22Rv1 (cell line): ENCODE measurements around the gene DOK3.

Experiments
- CTCF ChIP-seq: fragments of 450-650 bp; IDR thresholded peaks from 2 replicates; pipeline ENCODE4 v1.5.1; 2017; ENCODE audit warnings: mild to moderate bottlenecking
- ZFX ChIP-seq: fragments of 450-650 bp; IDR thresholded peaks from 2 replicates; pipeline ENCODE4 v1.6.1; 2017; ENCODE audit warnings: antibody characterized with exemption, borderline replicate concordance

- TF ChIP-seq CTCF: no peak
- no peak for TF ChIP-seq ZFX
Observed at GRCh38 chr5:177458912-177459350, 50.7 kb downstream of the DOK3 start.
